HG03439 (cell line): ENCODE measurements around the gene ZNF341.
A peak's percentile ranks its signal among the peaks of the same experiment; 100 is the strongest.
"Not testable (repeated sequence)": the region's sequence is repeated elsewhere in the genome, so short reads cannot be mapped to it uniquely, and the experiment has no call there.

Experiments used
- ATAC-seq: cut with Tn5 transposase; IDR thresholded peaks from one replicate; pipeline ENCODE4 v1.9.1; 2021; ENCODE audit warnings: mild to moderate bottlenecking, moderate library complexity; ENCODE audit not compliant: unreplicated experiment

The ZNF341 gene

GRCh38 chr20:33791959-33792597, 60.3 kb downstream of the ZNF341 start:
- ATAC-seq: no peak

GRCh38 chr20:33792598-33792989, 60.8 kb downstream of the ZNF341 start:
- not testable (repeated sequence) for ATAC-seq

- ATAC-seq: no peak
These were observed 61.5 kb downstream of the ZNF341 start for GRCh38 chr20:33793011-33793931.

- no peak for ATAC-seq
These were observed 64.6 kb downstream of the ZNF341 start for GRCh38 chr20:33796263-33796906.

- ATAC-seq: no peak
These were observed 65.2 kb downstream of the ZNF341 start for GRCh38 chr20:33796907-33797544.

GRCh38 chr20:33798444-33798843, 66.6 kb downstream of the ZNF341 start:
- ATAC-seq: no peak

GRCh38 chr20:33803921-33804337, 72.1 kb downstream of the ZNF341 start:
- ATAC-seq: no peak

- ATAC-seq: no peak
These were observed 76.6 kb downstream of the ZNF341 start for GRCh38 chr20:33808388-33808787.

GRCh38 chr20:33810259-33810658, 78.5 kb downstream of the ZNF341 start:
- ATAC-seq: no peak

- ATAC-seq: peak; percentile 97
These were observed 79.3 kb downstream of the ZNF341 start, which contains the start of gene CHMP4B for GRCh38 chr20:33810885-33811775. CHMP4B (plus strand) TSS chr20:33811348; CDS start chr20:33811469, 121 bp downstream.

GRCh38 chr20:33811776-33812151, 80.0 kb downstream of the ZNF341 start:
- peak; percentile 2 for ATAC-seq

- ATAC-seq: no peak
These were observed 80.5 kb downstream of the ZNF341 start for GRCh38 chr20:33812152-33812849.

- no peak for ATAC-seq
These were observed 81.2 kb downstream of the ZNF341 start for GRCh38 chr20:33812908-33813462.

GRCh38 chr20:33814238-33814712, 82.5 kb downstream of the ZNF341 start:
- ATAC-seq: no peak

- no peak for ATAC-seq
These were observed 83.9 kb downstream of the ZNF341 start for GRCh38 chr20:33815671-33816070.

- no peak for ATAC-seq
These were observed 84.4 kb downstream of the ZNF341 start for GRCh38 chr20:33816191-33816590.

- ATAC-seq: no peak
These were observed 85.6 kb downstream of the ZNF341 start for GRCh38 chr20:33817411-33817810.

GRCh38 chr20:33819456-33819855, 87.7 kb downstream of the ZNF341 start:
- no peak for ATAC-seq

- no peak for ATAC-seq
These were observed 88.6 kb downstream of the ZNF341 start for GRCh38 chr20:33820362-33820761.
